GM10847 (cell line): ENCODE measurements around the gene STK11IP.

Experiments
- POLR2A ChIP-seq: IDR thresholded peaks from 2 replicates; pipeline ENCODE4 v1.6.1; 2011; ENCODE audit not compliant: insufficient read length; ENCODE audit errors: extremely low read depth

Gene STK11IP

DNA sequence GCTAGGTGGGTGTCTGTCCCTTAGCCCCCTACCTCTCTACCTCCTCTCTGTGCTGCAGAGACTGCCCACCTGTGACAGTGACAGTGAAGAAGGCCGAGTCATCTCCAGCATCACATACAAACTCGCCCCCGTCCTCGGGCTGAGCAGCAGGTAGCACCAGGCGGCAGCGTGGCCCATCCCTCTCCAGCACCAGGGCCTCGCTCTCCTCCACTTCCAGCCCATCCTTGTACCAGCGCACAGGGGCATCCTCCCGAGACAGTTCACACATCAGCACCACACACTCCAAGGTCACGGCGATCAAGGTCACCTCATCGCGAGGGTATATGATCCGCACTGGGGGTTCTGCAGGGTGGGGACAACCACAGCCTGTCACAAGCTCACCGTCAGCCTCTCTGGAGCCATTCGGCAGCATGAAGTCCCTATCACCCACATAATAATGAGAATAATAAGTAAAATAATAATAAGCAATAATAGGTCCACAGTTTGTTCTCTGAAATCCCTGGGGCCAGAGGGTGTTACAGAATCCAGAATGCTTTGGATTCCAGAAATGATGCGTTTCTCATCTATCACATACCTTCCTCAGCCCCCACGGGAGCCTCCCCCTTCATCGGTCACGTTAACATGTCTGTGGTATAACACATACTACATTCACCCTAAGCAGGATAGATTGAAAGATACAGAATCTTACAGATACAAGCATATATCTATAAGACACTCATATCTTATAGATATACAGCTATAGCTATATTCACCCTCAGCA lies 38.3 kb upstream of the STK11IP start:
- no peak for TF ChIP-seq POLR2A

DNA sequence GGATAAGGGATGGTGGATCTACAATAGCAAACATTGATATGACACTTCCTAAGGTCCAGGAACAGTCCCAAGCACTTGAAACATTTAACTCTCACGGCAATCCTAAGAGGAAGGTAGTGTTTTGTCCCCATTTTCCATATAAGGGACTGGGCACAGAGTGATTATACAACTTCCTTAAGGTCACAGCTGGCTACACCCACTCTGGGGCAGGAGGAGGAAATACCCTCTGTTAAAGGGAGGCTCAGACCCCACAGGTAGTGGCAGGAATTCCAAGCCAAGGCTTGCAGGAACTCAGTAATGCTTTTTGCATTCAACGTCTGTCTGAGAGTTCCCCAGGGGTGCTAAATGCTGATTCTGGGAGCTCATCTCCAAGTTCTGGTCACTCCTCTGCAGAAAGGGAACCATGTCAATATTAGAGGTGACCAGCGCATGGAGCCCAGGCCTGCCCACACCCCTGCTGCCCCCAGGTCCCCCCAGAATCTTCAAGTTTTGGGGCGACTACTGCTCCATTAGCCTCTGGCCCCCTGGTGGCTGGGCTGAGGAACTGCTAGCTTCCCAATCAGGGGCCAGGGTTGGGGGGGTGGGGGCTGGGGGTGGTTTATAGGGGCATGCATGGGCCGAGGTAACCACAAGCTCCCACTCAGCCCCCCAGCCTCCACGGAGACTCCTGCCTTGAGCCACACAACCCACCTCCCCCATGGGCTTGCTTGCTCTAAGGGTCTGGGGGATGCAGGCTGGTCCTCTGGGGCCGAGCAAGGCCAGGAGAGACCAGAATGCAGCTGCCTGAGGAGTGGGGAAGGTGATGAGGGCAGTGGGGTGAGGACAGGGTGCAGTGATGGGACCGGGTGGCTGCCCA lies 37.4 kb upstream of the STK11IP start:
- no peak for TF ChIP-seq POLR2A

DNA sequence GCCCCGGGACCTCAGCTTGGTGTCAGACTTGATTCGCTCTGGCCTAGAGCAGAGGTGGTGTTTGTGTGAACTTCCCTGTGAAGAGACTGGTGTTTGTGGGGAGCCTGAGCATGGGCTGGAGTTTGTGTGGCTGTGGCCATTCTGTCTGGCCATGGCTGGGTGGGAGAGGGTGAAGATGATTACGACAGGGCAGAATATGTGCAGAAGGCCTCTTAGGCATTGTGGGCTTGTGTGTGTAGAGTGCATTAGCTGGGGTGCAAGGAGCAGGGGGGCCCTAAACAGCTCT lies 36.8 kb upstream of the STK11IP start:
- no peak for TF ChIP-seq POLR2A

DNA sequence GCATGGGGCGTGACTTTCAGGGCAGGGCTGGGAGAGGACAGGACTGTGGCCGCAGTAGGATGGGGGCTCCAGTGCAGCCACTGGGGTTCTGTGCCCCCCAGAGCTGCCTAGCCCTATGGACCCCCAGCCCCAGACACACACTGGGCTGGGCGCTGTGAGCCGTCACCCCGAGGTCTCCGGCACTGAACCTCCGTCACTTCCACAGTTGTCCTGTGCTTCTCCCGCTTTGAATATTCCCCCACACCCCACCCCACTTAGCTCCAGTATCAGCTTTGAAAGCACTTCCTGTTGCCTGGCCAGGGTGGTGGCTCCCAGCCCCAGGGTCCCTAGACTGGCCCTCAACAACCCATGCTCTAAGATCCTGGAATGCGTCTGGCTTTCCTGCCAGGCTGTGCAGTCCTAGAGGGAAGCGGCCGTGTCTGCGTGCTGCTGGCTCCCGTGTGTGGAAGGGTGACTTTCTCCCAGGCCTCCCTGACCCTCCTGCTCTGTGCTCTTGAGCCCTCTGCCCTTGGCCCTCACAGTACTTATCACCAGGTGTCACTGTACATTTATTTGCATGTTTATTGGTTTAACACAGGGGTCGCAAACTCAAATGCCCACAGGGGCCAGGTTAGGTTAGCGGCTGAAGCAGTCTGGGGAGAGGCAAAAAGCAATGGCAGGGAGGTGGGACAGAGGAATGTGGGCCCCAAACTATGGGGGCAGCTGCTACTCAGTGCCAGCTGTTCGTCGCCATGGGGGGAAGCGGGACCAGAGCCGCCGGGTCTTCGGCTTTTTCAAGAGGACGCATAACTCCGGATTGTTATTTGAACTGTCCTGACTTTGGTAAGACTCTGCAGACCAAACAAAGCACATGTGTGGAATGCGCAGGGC lies 36.2 kb upstream of the STK11IP start:
- TF ChIP-seq POLR2A: no peak

DNA sequence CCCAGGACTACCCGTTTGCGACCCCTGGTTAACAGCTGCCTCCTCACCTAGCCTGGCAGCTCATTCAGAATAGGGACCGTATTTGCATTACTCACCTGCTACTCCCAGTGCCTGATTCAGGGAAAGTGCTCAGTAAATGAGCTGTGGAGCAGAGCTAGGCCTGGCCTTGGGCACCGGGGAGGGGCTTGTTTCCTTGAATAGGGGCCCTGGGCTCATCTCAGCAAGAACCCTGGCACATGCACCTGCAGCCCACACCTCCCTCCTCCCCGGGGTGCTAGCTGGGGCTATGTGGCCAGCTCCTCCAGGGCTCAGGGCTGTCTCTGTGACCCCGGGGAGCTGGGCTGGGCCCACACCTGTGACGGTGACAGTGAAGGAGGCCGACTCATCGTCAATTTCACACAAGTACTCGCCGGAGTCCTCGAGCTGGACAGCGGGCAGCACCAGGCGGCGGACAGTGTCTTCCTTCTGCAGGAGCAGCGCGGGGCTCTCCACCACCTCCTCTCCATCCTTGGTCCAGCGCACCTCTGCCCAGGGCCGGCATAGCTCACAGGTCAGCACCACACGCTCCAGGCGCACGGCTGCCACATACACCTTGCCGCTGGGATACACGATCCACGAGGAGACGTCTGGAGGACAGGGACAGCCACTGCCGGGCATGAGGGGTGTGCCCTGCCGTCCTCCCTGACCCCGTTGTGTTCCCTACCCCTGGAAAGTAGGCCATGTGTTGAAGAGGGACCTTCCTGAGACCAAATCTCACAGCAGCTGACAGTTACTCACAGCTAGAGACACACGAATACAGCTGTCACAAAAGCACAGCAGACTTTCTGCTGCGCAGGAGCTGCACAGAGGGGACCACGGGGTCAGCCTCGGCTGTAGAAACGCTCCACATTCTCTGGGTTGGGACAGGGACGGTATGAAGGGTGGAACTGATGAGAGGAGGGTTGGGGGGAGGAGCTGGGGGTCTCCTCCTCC lies 35.3 kb upstream of the STK11IP start:
- TF ChIP-seq POLR2A: no peak

DNA sequence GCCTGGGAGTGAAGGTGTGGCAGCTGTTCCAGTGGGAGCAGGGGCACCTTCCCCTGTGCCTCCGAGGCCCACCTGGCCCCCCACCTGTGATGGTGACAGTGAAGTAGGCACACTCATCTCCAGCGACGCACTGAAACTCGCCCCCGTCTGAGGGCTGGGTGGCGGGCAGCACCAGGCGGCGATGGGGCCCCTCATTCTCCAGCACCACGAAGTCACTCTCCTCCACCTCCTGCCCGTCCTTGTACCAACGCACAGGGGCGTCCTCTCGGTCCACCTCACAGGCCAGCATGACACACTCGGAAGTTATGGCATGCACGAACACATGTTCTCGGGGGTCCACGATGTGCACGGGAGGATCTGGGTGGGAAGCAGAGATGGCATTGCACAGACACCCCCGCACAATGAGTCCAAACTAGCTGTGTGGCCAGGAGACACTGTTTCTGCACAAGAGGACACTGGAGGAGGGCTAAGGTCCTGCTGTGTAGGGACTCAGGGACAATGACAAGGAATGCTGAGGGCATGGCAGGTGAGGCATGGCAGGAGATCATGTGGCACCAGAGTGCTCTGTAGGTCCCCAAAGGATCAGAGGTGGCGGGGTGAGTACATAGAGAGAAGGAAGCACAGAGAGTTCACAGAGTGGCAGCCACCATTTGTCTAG lies 34.3 kb upstream of the STK11IP start:
- no peak for TF ChIP-seq POLR2A

DNA sequence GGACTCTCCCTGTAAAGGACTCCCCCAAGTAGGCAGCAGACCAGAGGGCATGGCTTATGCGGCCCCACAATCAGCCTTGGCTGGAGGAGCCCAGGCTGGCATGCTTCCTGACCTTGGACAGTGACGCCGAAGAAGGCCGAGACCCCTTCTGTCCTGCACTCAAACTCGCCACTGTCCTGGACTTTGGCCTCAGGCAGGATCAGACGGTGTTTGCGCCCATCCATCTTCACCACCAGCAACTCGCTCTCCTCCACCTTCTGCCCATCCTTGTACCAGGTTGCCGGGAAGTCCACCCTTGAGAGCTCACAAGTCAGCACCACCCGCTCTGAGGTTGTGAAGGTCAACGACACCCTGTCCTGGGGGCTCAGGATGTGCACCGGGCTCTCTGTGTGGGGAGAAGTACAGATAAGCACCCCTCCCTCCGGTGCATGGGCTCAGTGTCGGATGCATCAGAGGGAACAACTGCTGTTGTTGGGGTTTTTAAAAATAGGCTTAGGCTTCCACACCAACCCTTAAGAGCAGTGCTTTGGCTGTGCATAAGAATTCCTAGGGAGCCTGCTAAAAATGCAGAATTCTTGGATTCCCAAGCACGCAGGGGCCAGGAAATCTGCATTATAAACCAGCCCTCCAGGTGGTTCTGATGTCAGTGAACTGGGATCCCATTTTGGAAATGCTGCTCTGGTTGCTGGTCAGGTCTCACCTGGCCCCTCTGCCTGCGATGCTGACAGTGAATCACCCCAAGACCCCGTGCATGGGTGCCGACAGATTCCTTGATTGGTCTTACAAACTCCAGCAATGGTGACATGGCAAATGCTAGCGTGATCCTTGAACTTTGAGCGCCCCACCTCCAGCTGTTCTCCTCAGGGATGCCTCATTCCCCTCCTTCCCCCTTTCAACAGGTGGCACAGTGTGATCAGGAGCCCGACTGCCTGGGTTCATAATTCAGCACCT lies 32.3 kb upstream of the STK11IP start:
- no peak for TF ChIP-seq POLR2A

DNA sequence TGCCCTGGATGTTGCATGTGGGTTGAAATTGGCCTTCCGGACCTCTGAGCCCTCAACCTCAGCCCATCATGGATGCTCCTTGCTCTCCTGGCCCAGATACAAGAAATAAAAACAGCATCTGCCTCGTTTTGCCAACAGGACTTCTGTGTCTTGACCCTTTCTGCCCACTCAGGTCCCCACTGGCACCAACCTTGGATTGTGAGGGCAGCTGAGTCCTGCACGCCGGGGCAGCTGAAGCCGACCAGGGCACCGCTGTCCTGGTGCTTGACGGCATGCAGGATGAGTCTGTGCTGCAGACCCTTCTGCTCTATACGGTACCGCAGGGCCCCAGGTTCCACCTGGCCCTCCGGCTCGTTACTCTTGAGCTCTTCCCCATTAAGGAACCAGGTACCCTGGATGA lies 31.0 kb upstream of the STK11IP start:
- no peak for TF ChIP-seq POLR2A

DNA sequence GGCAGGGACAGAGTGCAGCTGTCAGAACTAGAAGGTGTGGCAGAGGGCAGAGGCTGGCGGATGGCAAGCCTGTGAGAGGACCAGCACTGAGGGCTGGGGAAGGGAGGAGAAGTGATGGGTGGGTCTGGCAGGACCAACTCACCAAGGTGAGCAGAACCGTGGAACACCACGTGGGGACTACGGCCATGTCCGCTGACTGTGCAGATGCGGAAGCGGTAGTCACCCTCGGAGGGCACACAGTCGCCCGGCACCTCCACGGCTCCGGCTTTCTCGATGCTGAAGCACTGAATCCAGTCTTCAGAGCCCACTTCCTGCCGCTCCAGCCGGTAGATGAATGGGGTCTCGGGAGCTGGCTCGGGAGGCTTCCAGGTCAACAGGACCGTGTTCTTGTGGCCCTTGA lies 30.5 kb upstream of the STK11IP start:
- no peak for TF ChIP-seq POLR2A

DNA sequence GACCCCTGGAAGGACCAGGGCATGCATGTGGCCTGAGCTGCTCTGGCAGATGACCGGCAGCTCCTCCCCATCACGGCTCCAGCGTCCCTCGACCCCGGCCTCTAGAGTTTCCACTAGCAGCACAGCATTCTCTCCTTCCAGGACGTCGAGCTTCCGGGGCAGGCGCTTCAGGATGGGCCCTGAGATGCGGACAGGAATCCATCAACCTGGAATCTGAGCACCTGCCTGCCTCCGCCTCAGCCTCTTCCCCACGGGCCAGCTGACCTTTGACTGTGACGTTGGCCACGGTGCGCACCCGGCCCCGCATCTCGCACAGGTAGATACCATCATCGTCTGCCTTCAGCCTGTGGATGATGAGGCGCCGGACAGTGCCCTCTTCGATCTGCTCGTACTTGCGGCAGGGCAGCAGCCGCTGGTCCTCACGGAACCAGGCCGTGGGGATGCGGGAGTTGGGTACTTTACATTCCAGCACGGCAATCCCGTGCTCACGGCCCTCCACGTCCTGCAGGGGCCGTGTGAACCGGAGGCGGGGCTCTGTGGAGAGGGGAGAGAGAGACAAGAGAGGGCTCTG lies 29.8 kb upstream of the STK11IP start:
- no peak for TF ChIP-seq POLR2A

DNA sequence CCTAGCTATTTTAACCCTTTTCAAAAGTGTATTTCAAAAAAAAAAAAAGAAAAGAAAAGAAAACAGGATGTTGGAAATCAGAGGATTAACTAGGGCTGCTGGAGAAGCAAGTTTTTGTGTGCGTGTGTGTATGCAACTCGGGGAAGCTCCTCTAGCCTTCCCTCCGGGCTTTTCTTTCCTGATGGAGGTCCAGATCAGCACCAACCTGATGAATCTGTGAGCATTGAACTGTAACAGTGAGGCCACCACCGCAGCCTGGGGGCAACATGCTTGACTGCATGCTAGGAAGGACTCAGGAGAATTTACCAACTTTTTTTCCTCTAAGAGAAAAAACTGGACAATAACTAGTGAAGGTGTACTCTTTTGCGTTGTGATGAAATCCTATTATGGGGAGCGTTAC lies 28.6 kb upstream of the STK11IP start:
- no peak for TF ChIP-seq POLR2A

DNA sequence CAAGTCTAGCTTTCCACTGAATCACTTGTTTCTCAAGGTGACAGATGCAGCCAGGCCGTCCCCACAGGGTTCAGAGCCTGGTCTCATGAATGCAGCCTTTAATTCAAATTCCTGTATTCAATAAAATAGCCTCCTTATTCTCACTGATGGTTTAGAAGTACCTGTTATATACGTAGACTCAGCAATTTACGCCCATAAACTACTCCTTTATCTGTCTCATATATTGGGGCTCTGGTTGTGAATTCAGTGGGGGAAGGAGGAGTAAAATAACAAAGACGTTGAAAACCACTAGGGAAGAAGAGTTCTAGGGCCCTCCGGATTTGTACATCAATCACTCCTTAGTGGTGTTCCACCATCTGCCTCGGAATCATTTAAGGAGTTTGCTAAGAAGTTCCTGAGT lies 28.0 kb upstream of the STK11IP start:
- TF ChIP-seq POLR2A: no peak
